Ovary (tissue), 10 donors: Measurements from ENCODE around the gene SEC31B. TPM values are rescaled to one million over a fixed set of nuclear protein-coding genes. Genes with fewer than 3 reads are reported as not detected.

Experiments used
- DNase-seq, 5 donors: peaks; one replicate each; pipeline ENCODE4 v3.0.0-alpha.2; 2019 to 2020
- H3K27ac ChIP-seq, 2 donors: fragments of 200-600 bp; one replicate each; pipeline versions ENCODE4 v1.5.1 to v1.8.0; 2019 to 2022
- H3K27me3 ChIP-seq: fragments of 200-600 bp; one replicate; pipeline ENCODE4 v1.8.0; 2022
- H3K36me3 ChIP-seq: fragments of 200-600 bp; sonication (generic); one replicate; pipeline ENCODE4 v1.5.1; 2019
- H3K4me1 ChIP-seq: one replicate; pipeline ENCODE4 v1.8.1; 2013; ENCODE audit warnings: mild to moderate bottlenecking, moderate library complexity; ENCODE audit not compliant: insufficient read depth
- H3K4me3 ChIP-seq: fragments of 200-600 bp; sonication (generic); one replicate; pipeline ENCODE4 v1.5.1; 2017
- H3K9me3 ChIP-seq, 2 donors: fragments of 200-600 bp in 1 of 2; sonication (generic) in 1 of 2; one replicate each; pipeline versions ENCODE4 v1.5.1 to v1.8.1; 2013 to 2019; ENCODE audit warnings: mild to moderate bottlenecking in 1 of 2, moderate library complexity in 1 of 2
- EP300 ChIP-seq: sonication (generic); formaldehyde crosslinking; IDR thresholded peaks from one replicate; pipeline ENCODE4 v1.6.1; 2017; ENCODE audit warnings: antibody characterized with exemption
- POLR2A ChIP-seq: fragments of 450-650 bp; IDR thresholded peaks from one replicate; pipeline ENCODE4 v1.6.1; 2017; ENCODE audit warnings: antibody characterized with exemption, mild to moderate bottlenecking, moderate library complexity
- WGBS, 3 donors: extraction: QIAGEN DNeasy Blood & Tissue Kit in 1 of 3; methylation state at CpG; one replicate each; pipeline versions ENCODE4 v1.1.5 to v1.1.7; 2013 to 2017; 5-methylcytosine and 5-hydroxymethylcytosine counted together
- intact Hi-C, 4 donors: fragments of 100-400 bp; cut with DNase I; formaldehyde crosslinking; loops; one replicate each; pipeline versions ENCODE4 v1.11.0 to v1.15.1; 2022 to 2023
- long read RNA-seq, 3 donors: library from polyadenylated mRNA in 2 of 3; unstranded in 2 of 3; transcript quantifications; one replicate each; pipeline ENCODE4 v2.0.0 and lab custom pipeline, GENCODE V29; 2021 to 2026
- polyA plus RNA-seq, 2 donors: library from polyadenylated mRNA; stranded (reverse); fragments of 200-250 nt in 1 of 2; fragments of 350-450 nt in 1 of 2; fragmentation: Illumina TruSeq in 1 of 2; extraction: RNeasy Lipid Tissue Mini Kit (QIAGEN cat#74804) in 1 of 2; gene quantifications; one replicate each; pipeline ENCODE4 v1.2.3, GENCODE V29; 2013 to 2014
- total RNA-seq, 7 donors: library from RNA; depleted of rRNA in 2 of 7; stranded (reverse); fragments of >200 nt in 2 of 7; fragmentation: NEBNext Ultra II Directional in 3 of 7; extraction: Animal tissue kit (Norgen Biotek cat#: 25700) in 3 of 7; gene quantifications; one replicate each; pipeline versions ENCODE4 v1.1.0 to v1.2.4, GENCODE V29; 2016 to 2023
- TF ChIP-seq, protein P1 (sequence below), 3 donors: fragments of 450-650 bp in 2 of 3; fragments of 200-600 bp in 1 of 3; IDR thresholded peaks; one replicate each; pipeline versions ENCODE4 v1.5.1 to v1.8.0; 2016 to 2022; ENCODE audit warnings: antibody characterized with exemption in 3 of 3, mild to moderate bottlenecking in 1 of 3
- donor health status: DM: no; HTN: no; CAD: no; lungs with moderate emphysema.
- donor health status: DM: no; HTN: no; CAD: no.
- donor health status: Bipolar disorder and iron deficiency.
- donor health status: DM: yes; HTN: yes; CAD: no.
- donor health status: DM: no; HTN: no; CAD: no.
- donor health status: DM: yes; HTN: yes; CAD: no.

SEC31B gene
- total RNA-seq = 10 to 100 TPM in 4 of 7 donors, 1 to 10 TPM in 3; 6.6 to 14.1 (median 10.9) TPM
- polyA plus RNA-seq = 1 to 10 TPM; 6.1 to 8.1 TPM
- long read RNA-seq, donor 1, partial matches to known transcripts = 1 of 8 reads
- long read RNA-seq, donor 1, other reads (novel, unspliced or antisense) = 6 of 8 reads
- long read RNA-seq, donor 2, partial matches to known transcripts = 0 of 1 reads
- long read RNA-seq, donor 2, other reads (novel, unspliced or antisense) = 0 of 1 reads
- long read RNA-seq, donor 3, partial matches to known transcripts = 2 of 11 reads
- long read RNA-seq, donor 3, other reads (novel, unspliced or antisense) = 9 of 11 reads

DNA sequence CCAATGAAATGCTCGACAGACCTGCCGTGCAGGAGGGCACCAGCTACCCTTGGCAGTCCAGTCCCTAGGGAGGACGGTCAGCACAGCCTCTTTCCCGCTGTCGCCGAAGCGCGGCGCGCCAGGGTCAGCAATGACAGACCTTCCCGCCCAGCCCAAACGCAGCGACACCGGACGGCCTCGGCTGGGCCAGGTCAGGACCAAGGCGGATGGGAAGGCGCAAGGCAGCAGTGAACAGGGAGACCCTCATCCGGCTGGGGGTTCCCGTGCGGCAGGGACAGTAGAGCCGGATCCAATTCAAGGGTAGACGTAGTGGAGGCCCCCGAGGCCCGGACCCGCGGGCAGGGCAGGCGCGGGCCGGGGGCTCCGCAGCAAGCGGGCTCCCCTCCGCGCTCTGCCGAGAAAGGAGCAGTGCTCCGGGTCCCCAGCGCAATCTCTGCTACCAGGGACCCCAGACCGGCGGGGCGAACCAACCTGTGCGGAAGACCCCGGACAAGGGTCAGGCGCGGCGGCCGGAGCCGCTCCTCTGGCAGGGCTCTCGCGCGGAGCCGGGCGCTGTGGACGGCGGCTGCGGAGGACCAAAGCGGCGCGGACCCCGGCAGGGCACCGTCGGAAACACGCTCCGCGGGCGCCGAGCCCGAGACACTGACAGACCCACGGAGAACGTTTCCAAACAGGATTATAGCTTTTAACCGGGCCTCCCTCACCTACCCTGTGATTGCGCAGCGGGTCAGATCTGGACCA, at the start of gene SEC31B:
TSS of gene SEC31B (minus strand) at position 551 of the 741 bp plus-strand sequence. CDS start 2,909 bp downstream, outside the sequence.
- Histone ChIP-seq H3K36me3 (no peaks in the 10 kb centered on the region), H3K4me1 (peaks cover 8% of the 10 kb centered on the region), H3K27me3 (no peaks in the 10 kb centered on the region), H3K4me3 (peak within 1 kb of the TSS; percentile 34), H3K27ac (no peak within 1 kb of the TSS), H3K9me3 (no peaks in the 10 kb centered on the region)
- intact Hi-C loops = loop anchor here in 2 of 4 donors (10.0 kb wide), 2 partner anchors 185 to 215 kb away; partner anchors contain the start of gene PKD2L1 (in 1 of the 2)
- 1 to 5% (median 3%) methylated on average over 53 to 72 of the region's 72 CpGs for whole genome bisulfite sequencing, 3 donors
- peak; percentile 18 to 61 (median 29) for DNase-seq
- TF ChIP-seq EP300 (no peak), POLR2A (no peak)
- TF ChIP-seq, protein P1, sequence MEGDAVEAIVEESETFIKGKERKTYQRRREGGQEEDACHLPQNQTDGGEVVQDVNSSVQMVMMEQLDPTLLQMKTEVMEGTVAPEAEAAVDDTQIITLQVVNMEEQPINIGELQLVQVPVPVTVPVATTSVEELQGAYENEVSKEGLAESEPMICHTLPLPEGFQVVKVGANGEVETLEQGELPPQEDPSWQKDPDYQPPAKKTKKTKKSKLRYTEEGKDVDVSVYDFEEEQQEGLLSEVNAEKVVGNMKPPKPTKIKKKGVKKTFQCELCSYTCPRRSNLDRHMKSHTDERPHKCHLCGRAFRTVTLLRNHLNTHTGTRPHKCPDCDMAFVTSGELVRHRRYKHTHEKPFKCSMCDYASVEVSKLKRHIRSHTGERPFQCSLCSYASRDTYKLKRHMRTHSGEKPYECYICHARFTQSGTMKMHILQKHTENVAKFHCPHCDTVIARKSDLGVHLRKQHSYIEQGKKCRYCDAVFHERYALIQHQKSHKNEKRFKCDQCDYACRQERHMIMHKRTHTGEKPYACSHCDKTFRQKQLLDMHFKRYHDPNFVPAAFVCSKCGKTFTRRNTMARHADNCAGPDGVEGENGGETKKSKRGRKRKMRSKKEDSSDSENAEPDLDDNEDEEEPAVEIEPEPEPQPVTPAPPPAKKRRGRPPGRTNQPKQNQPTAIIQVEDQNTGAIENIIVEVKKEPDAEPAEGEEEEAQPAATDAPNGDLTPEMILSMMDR (IDR thresholded peaks at IDR 0.05) = no peak

GRCh38 chr10:100568912-100569311, 49.3 kb upstream of the SEC31B start:
- intact Hi-C loops = loop anchor here in 1 of 4 donors (10.0 kb wide), 1 partner anchor 306 kb away; no protein-coding TSS in a partner anchor
- no peak for TF ChIP-seq EP300
- H3K4me1 ChIP-seq = no peaks in the 10 kb centered on the region
- no peak overlapping the region for H3K27ac ChIP-seq
- H3K4me3 ChIP-seq = no peak overlapping the region
- no peaks in the 10 kb centered on the region for H3K9me3 ChIP-seq
- no peaks in the 10 kb centered on the region for H3K27me3 ChIP-seq
- no peak for DNase-seq
- WGBS, 3 donors = 66 to 79% (median 71%) methylated on average over 3 of the region's 3 CpGs
- H3K36me3 ChIP-seq = no peaks in the 10 kb centered on the region

DNA sequence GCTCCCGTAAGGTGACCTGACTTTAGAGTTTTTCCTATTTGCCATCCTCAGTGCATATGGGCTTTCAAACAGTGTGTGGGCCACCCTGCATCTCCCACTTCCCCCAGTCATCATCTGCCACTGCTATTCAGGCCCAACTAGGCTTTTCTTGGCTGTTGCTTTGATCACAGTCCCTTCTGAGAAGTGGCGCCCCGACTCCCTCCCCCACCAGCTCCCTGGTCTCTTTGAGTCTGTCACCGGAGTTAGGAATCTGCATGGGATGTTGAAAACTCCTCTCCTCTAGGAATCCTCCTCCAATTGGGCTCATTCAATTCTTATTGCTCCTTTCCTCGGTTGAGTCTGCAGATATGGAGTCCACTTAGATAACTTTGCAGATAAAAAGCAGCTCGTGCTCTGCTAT, 48.2 kb upstream of the SEC31B start:
- WGBS, 3 donors = 16 to 19% (median 17%) methylated on average over 6 of the region's 6 CpGs
- DNase-seq = no peak
- Histone ChIP-seq H3K4me1 (peaks cover under 1% of the 10 kb centered on the region), H3K36me3 (no peaks in the 10 kb centered on the region), H3K9me3 (no peaks in the 10 kb centered on the region), H3K27me3 (no peaks in the 10 kb centered on the region), H3K4me3 (no peak overlapping the region), H3K27ac (no peak overlapping the region)
- intact Hi-C loops = loop anchor here in 1 of 4 donors (10.0 kb wide), 1 partner anchor 307 kb away; no protein-coding TSS in a partner anchor
- TF ChIP-seq POLR2A (no peak), EP300 (no peak)
- TF ChIP-seq, protein P1 (IDR thresholded peaks at IDR 0.05) = no peak

GRCh38 chr10:100567249-100567648, 47.6 kb upstream of the SEC31B start:
- Histone ChIP-seq H3K27ac (no peak overlapping the region), H3K27me3 (no peaks in the 10 kb centered on the region), H3K4me1 (peaks cover 6% of the 10 kb centered on the region), H3K36me3 (no peaks in the 10 kb centered on the region), H3K9me3 (no peaks in the 10 kb centered on the region), H3K4me3 (no peak overlapping the region)
- intact Hi-C loops = loop anchor here in 1 of 4 donors (10.0 kb wide), 1 partner anchor 308 kb away; no protein-coding TSS in a partner anchor
- TF ChIP-seq, protein P1 (IDR thresholded peaks at IDR 0.05) = no peak
- TF ChIP-seq POLR2A (no peak), EP300 (no peak)
- 24 to 38% (median 33%) methylated on average over 11 of the region's 11 CpGs for WGBS, 3 donors
- no peak for DNase-seq
